GM12864 (cell line): Measurements from ENCODE around the gene MAPK8IP3.

Experiments used
- DNase-seq: peaks from one replicate; pipeline ENCODE4 v3.0.0-alpha.2; 2011; ENCODE audit warnings: low read depth
- H3K4me3 ChIP-seq: 2 replicates; pipeline ENCODE4 v1.5.1; 2011; ENCODE audit warnings: mild to moderate bottlenecking, low read depth, low read length, control low read depth
- TF ChIP-seq, protein P1 (sequence below): IDR thresholded peaks from 2 replicates; pipeline ENCODE4 v1.5.1; 2011; ENCODE audit warnings: low read depth, mild to moderate bottlenecking, moderate library complexity, low read length, control low read depth, inconsistent platforms; ENCODE audit errors: missing control alignments

MAPK8IP3 gene

GRCh38 chr16:1745900-1746692, 40.1 kb downstream of the MAPK8IP3 start:
- no peak overlapping the region for H3K4me3 ChIP-seq
- no peak for DNase-seq
- TF ChIP-seq, protein P1, sequence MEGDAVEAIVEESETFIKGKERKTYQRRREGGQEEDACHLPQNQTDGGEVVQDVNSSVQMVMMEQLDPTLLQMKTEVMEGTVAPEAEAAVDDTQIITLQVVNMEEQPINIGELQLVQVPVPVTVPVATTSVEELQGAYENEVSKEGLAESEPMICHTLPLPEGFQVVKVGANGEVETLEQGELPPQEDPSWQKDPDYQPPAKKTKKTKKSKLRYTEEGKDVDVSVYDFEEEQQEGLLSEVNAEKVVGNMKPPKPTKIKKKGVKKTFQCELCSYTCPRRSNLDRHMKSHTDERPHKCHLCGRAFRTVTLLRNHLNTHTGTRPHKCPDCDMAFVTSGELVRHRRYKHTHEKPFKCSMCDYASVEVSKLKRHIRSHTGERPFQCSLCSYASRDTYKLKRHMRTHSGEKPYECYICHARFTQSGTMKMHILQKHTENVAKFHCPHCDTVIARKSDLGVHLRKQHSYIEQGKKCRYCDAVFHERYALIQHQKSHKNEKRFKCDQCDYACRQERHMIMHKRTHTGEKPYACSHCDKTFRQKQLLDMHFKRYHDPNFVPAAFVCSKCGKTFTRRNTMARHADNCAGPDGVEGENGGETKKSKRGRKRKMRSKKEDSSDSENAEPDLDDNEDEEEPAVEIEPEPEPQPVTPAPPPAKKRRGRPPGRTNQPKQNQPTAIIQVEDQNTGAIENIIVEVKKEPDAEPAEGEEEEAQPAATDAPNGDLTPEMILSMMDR, result no peak

- no peak overlapping the region for H3K4me3 ChIP-seq
- no peak for DNase-seq
- TF ChIP-seq, protein P1, result no peak
These were observed 40.7 kb downstream of the MAPK8IP3 start for GRCh38 chr16:1746693-1747195.

GRCh38 chr16:1747934-1748333, 41.9 kb downstream of the MAPK8IP3 start:
- no peak for DNase-seq
- H3K4me3 ChIP-seq, result no peak overlapping the region
- TF ChIP-seq, protein P1, result no peak

DNA sequence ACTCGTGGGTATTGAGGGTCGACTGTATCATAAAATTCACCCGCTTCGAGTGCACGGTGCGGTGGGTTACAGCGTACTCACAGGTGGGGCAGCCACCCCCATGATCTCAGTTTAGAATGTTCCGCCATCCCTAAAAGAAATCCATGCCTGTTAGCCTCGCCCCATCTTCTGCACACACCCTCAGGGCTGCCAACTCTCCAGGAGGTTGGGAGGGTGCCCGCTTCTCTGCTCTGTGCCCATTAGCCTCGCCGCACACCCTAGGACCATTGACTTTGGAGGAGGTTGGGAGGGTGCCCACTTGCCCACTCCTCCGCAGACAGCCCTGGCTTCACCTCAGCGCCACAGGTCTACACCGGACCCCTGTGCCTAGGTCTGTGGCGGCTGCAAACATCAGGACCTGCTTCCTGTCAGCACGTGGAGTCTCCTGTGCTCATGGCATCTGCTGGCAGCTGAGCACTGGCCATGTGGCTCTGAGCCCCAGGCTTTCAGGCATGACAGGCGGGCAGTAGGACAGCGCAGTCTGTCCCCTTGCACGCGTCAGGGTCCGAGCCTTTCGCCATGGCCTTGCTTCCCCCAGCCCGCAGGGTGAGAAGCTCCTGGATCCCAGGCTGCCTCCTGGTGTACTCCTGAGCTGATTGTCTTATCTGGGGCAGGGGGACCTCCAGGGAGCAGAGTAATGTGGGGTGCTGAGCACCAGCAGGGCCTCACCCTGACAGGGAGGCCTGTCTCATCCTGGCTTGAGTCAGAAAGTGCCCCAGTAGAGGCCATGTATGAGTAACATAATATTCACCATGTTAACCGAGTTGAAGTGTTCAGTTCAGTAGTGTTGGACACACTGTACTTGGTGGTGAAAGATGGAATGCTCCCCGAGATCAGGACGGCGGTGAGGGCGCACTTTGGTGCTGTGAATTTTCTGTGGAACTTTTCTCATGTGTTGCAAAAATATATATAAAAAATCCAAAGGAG, 43.4 kb downstream of the MAPK8IP3 start:
- TF ChIP-seq, protein P1, result no peak
- H3K4me3 ChIP-seq, result no peak overlapping the region
- DNase-seq, result no peak

GRCh38 chr16:1751946-1752345, 46.0 kb downstream of the MAPK8IP3 start:
- TF ChIP-seq, protein P1, result no peak
- no peak for DNase-seq
- H3K4me3 ChIP-seq, result no peak overlapping the region

DNA sequence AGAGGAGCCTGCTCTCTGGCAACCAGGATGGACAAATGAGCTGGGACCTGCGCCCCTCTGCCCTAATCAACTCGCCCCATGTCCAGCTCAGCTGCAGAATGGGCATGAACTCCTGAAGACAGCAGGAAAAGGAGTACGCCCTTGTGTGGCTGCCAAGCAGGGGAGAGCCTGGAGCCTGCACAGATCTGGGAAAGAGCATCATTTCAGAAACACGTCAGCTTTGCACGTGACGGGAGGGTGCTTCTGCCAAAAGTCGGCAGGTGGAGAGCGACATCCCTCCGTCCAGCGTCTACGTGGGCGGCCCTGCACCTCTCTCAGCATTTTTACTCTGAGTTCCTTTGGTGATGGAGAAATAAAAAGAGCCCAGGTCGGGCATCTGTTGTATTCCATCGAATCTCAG, 46.9 kb downstream of the MAPK8IP3 start:
- DNase-seq, result no peak
- no peak overlapping the region for H3K4me3 ChIP-seq
- TF ChIP-seq, protein P1, result no peak
